ENCODE measurements around the gene APCDD1. TPM values are rescaled to one million over a fixed set of nuclear protein-coding genes. Genes with fewer than 3 reads are reported as not detected.

The APCDD1 gene
- total and polyA plus RNA-seq, 2 of the 8 experiments (the other 6 are each of a cell fraction or from before 2014, with no cell fraction given) = 2.6 to 3.6 TPM

- no peaks in the 10 kb centered on the region for H3K79me1 ChIP-seq (ENCODE audit: low read depth, low read length)
- no peak overlapping the region for H2BK12ac ChIP-seq (ENCODE audit: low read depth, low read length)
- H3K23me2 ChIP-seq (ENCODE audit: low read depth, low read length) = no peaks in the 10 kb centered on the region
- H2BK120ac ChIP-seq (replicated peaks; ENCODE audit: low read depth, low read length) = no peak overlapping the region
- H3K18ac ChIP-seq (ENCODE audit: extremely low read depth, low read length) = no peak overlapping the region
- H4K8ac ChIP-seq (ENCODE audit: extremely low read depth, insufficient read depth, low read length) = no peak overlapping the region
- H3K4me2 ChIP-seq (ENCODE audit: insufficient read depth in 1 of 2, low read depth in 2 of 2, low read length in 2 of 2) = no peak overlapping the region
- POLR2A ChIA-PET (ENCODE audit: partially characterized antibody) = no interaction called here
- H2AFZ ChIP-seq (ENCODE audit: low read length) = no peak overlapping the region
- H3K9me3 ChIP-seq (ENCODE audit: insufficient read depth in 2 of 2, low read depth in 1 of 2, low read length in 1 of 2) = no peaks in the 10 kb centered on the region; a peak in 1 of 4 replicates
- no peak overlapping the region for H3K56ac ChIP-seq (replicated peaks; ENCODE audit: insufficient read length, low read depth, low read length)
- no peak overlapping the region for H2BK20ac ChIP-seq (ENCODE audit: low read length)
- 93% methylated on average over 5 of the region's 6 CpGs; no CpG with 5 or more reads in 1 of the 2 experiments for WGBS, 2 experiments (ENCODE audit: extremely low coverage in 1 of 2, insufficient coverage in 1 of 2, insufficient read length in 1 of 2, insufficient replicate concordance in 2 of 2, low coverage in 1 of 2, low lambda C conversion rate in 2 of 2, missing lambda C conversion rate in 1 of 2)
- H2BK15ac ChIP-seq (ENCODE audit: low read length) = no peak overlapping the region
- no peak overlapping the region for H3K23ac ChIP-seq (ENCODE audit: insufficient read length)
- H3K14ac ChIP-seq (ENCODE audit: insufficient read length) = no peak overlapping the region
- H3K4ac ChIP-seq (replicated peaks; ENCODE audit: insufficient read length, low read depth, low read length) = no peak overlapping the region
- no peaks in the 10 kb centered on the region for H3K79me2 ChIP-seq (ENCODE audit: control insufficient read depth in 1 of 2, insufficient read depth in 2 of 2, low read length in 2 of 2)
- H2AK5ac ChIP-seq (ENCODE audit: low read depth, low read length) = no peak overlapping the region
- no peak overlapping the region for H3K27ac ChIP-seq (ENCODE audit: low read depth, low read length)
- TF ChIP-seq MAFK (IDR thresholded peaks at IDR 0.05; ENCODE audit: low read depth, low read length) = no peak
- no peak for TF ChIP-seq SP4 (IDR thresholded peaks at IDR 0.05; ENCODE audit: low read length)
- no peak for TF ChIP-seq SP2 (IDR thresholded peaks at IDR 0.05; ENCODE audit: low read length)
- TF ChIP-seq HDAC6 (IDR thresholded peaks at IDR 0.05; ENCODE audit: low read depth, low read length) = no peak
- no peak for TF ChIP-seq E2F6 (IDR thresholded peaks at IDR 0.05)
- no peak for TF ChIP-seq SAP30 (IDR thresholded peaks at IDR 0.05; ENCODE audit: insufficient read depth, insufficient replicate concordance, low read length)
- TF ChIP-seq KDM5A (IDR thresholded peaks at IDR 0.05; ENCODE audit: low read length) = no peak
- TF ChIP-seq SIRT6 (IDR thresholded peaks at IDR 0.05; ENCODE audit: low read length) = no peak
- no peak for TF ChIP-seq SP1 (IDR thresholded peaks at IDR 0.05; ENCODE audit: low read depth, low read length)
- no peak for TF ChIP-seq EGR1 (IDR thresholded peaks at IDR 0.05; ENCODE audit: borderline replicate concordance, low read depth, low read length)
- TF ChIP-seq RFX5 (IDR thresholded peaks at IDR 0.05; ENCODE audit: borderline replicate concordance, low read depth, low read length) = no peak
- no peak for TF ChIP-seq SRF (IDR thresholded peaks at IDR 0.05; ENCODE audit: low read depth, low read length)
- no peak for TF ChIP-seq BACH1 (IDR thresholded peaks at IDR 0.05; ENCODE audit: low read length)
- DNase-seq (ENCODE audit: low read depth in 1 of 2, low spot score in 2 of 2) (no peak), FAIRE-seq (no peak)
- peaks cover 0 to 2% of the 10 kb centered on the region in 2 experiments for H4K20me1 ChIP-seq (replicated peaks in 1 of 2; ENCODE audit: control insufficient read depth in 1 of 2, insufficient read depth in 2 of 2, low read length in 2 of 2)
- H3K36me3 ChIP-seq (ENCODE audit: control insufficient read depth in 2 of 4, insufficient read depth in 4 of 4, low read length in 3 of 4) = no peaks in the 10 kb centered on the region
- no peak overlapping the region for H4K5ac ChIP-seq (ENCODE audit: insufficient read length, low read depth, low read length)
- H2BK5ac ChIP-seq (ENCODE audit: low read depth, low read length) = no peak overlapping the region
- CTCF ChIA-PET (ENCODE audit: partially characterized antibody) = no interaction called here
- H3K9ac ChIP-seq (replicated peaks in 1 of 4; ENCODE audit: extremely low read depth in 1 of 4, low read depth in 3 of 4, low read length in 3 of 4) = no peak overlapping the region
- no peaks in the 10 kb centered on the region for H3K27me3 ChIP-seq (replicated peaks in 1 of 4; ENCODE audit: control insufficient read depth in 3 of 4, extremely low read depth in 1 of 4, insufficient read depth in 3 of 4, low read length in 3 of 4)
- H3K4me1 ChIP-seq (replicated peaks in 1 of 4; ENCODE audit: control insufficient read depth in 3 of 4, insufficient read depth in 4 of 4, low read length in 3 of 4) = no peaks in the 10 kb centered on the region
- H4K91ac ChIP-seq (replicated peaks; ENCODE audit: insufficient read length, low read length) = no peak overlapping the region
- no peak overlapping the region for H3K4me3 ChIP-seq (ENCODE audit: extremely low read depth in 1 of 4, insufficient read depth in 2 of 4, low read depth in 3 of 4, low read length in 4 of 4)
These were observed 31.7 kb upstream of the APCDD1 start for GRCh38 chr18:10422731-10423130.

Measured in H1 (cell line).